AG04449 (cell line): ENCODE results near the gene MVB12A.

Source experiments
- CTCF ChIA-PET: fragments of 350-600 bp; formaldehyde crosslinking; extraction: SDS; loops from one replicate; lab custom pipeline; 2021; ENCODE audit warnings: antibody characterized with exemption; lab: Yijun Ruan, JAX
- POLR2A ChIA-PET: fragments of 400-600, 350-600 bp; formaldehyde crosslinking; extraction: SDS; loops from one replicate; lab custom pipeline; 2020; ENCODE audit warnings: antibody characterized with exemption, inconsistent platforms; lab: Yijun Ruan, JAX
- DNase-seq: peaks from one replicate; pipeline ENCODE4 v3.0.0-alpha.2; 2010; ENCODE audit warnings: low read depth, low spot score
- H3K4me3 ChIP-seq: 2 replicates; pipeline ENCODE4 v1.5.1; 2011; ENCODE audit warnings: low read depth, mild to moderate bottlenecking, control low read depth, low read length
- CTCF ChIP-seq: IDR thresholded peaks from one replicate; pipeline ENCODE4 v1.5.1; 2011; ENCODE audit warnings: mild to moderate bottlenecking, moderate library complexity, low read length, control low read depth, inconsistent platforms; ENCODE audit not compliant: insufficient read depth; ENCODE audit errors: missing control alignments

The MVB12A gene

GRCh38 chr19:17406887-17407196 is 13.0 kb upstream of the MVB12A start:
- CTCF ChIA-PET, result no interaction called here
- DNase-seq, result no peak
- H3K4me3 ChIP-seq, result no peak overlapping the region
- TF ChIP-seq CTCF, result no peak
- POLR2A ChIA-PET, result interaction anchor here (2.2 kb wide), 1 partner anchor 13 kb away, joined by 5 read pairs; the partner anchor contains the start of gene MVB12A

- CTCF ChIA-PET, result interaction anchor here (1.9 kb wide), 1 partner anchor 15 kb away, joined by 7 read pairs; the partner anchor contains the start of gene CCDC194
- POLR2A ChIA-PET, result no interaction called here
- no peak for DNase-seq
- no peak overlapping the region for H3K4me3 ChIP-seq
- no peak for TF ChIP-seq CTCF
Observed at GRCh38 chr19:17409990-17410389, 9.9 kb upstream of the MVB12A start.

- DNase-seq, result no peak
- no peak for TF ChIP-seq CTCF
- ChIA-PET CTCF (interaction anchor here (1.0 to 2.6 kb wide), 6 partner anchors 8 to 84 kb away, joined by 3 to 17 read pairs (median 5); partner anchors contain the start of gene MVB12A), POLR2A (no interaction called here)
- no peak overlapping the region for H3K4me3 ChIP-seq
Observed at GRCh38 chr19:17411801-17412200, 8.0 kb upstream of the MVB12A start.

GRCh38 chr19:17414097-17414496 is 5.8 kb upstream of the MVB12A start:
- TF ChIP-seq CTCF, result no peak
- H3K4me3 ChIP-seq, result no peak overlapping the region
- ChIA-PET POLR2A (no interaction called here), CTCF (no interaction called here)
- no peak for DNase-seq

GRCh38 chr19:17415121-17415520 is 4.7 kb upstream of the MVB12A start:
- DNase-seq, result no peak
- H3K4me3 ChIP-seq, result no peak overlapping the region
- TF ChIP-seq CTCF, result no peak
- ChIA-PET POLR2A (no interaction called here), CTCF (no interaction called here)

GRCh38 chr19:17418710-17419109 is 1.1 kb upstream of the MVB12A start:
- no peak overlapping the region; the same call in 1 of the 2 replicates for H3K4me3 ChIP-seq
- ChIA-PET POLR2A (interaction anchor here (1.0 to 1.2 kb wide), 2 partner anchors 84 to 85 kb away, joined by 4 read pairs; partner anchors contain the start of gene ANO8), CTCF (interaction anchor here (1.2 to 1.7 kb wide), 5 partner anchors 7 to 78 kb away, joined by 3 to 9 read pairs (median 7); no protein-coding TSS in a partner anchor)
- no peak for DNase-seq
- no peak for TF ChIP-seq CTCF
